HG03159 (cell line): ENCODE measurements around the gene TVP23B.
"Not testable (repeated sequence)": the region's sequence is repeated elsewhere in the genome, so short reads cannot be mapped to it uniquely, and the experiment has no call there.

Source experiments
- ATAC-seq: cut with Tn5 transposase; IDR thresholded peaks from one replicate; pipeline ENCODE4 v1.9.1; 2021; ENCODE audit warnings: mild to moderate bottlenecking, moderate library complexity; ENCODE audit not compliant: unreplicated experiment

Gene TVP23B

GRCh38 chr17:18786890-18787289, 5.9 kb downstream of the TVP23B start:
- not testable (repeated sequence) for ATAC-seq

- ATAC-seq: peak; percentile 49
These were observed 10.4 kb downstream of the TVP23B start for GRCh38 chr17:18791402-18791801.

- not testable (repeated sequence) for ATAC-seq
These were observed 13.9 kb downstream of the TVP23B start for GRCh38 chr17:18794841-18795240.

GRCh38 chr17:18796887-18797286, 15.9 kb downstream of the TVP23B start:
- ATAC-seq: not testable (repeated sequence)

GRCh38 chr17:18803458-18804245, 22.7 kb downstream of the TVP23B start:
- not testable (repeated sequence) for ATAC-seq

- ATAC-seq: not testable (repeated sequence)
These were observed 34.9 kb downstream of the TVP23B start for GRCh38 chr17:18815924-18816323.

- not testable (repeated sequence) for ATAC-seq
These were observed 35.7 kb downstream of the TVP23B start for GRCh38 chr17:18816489-18817371.

GRCh38 chr17:18821430-18821829, 40.4 kb downstream of the TVP23B start:
- not testable (repeated sequence) for ATAC-seq

GRCh38 chr17:18827613-18828012, 46.6 kb downstream of the TVP23B start:
- ATAC-seq: not testable (repeated sequence)

GRCh38 chr17:18848501-18848900, 67.5 kb downstream of the TVP23B start:
- ATAC-seq: no peak

GRCh38 chr17:18850679-18851078, 69.7 kb downstream of the TVP23B start:
- ATAC-seq: no peak

GRCh38 chr17:18851201-18851600, 70.2 kb downstream of the TVP23B start:
- ATAC-seq: no peak

- ATAC-seq: no peak
These were observed 74.0 kb downstream of the TVP23B start for GRCh38 chr17:18854956-18855355.

GRCh38 chr17:18855831-18856569, 75.0 kb downstream of the TVP23B start:
- ATAC-seq: peak; percentile 78
